HepG2 (cell line): ENCODE results near the gene TNFAIP8L1. TPM values are rescaled to one million over a fixed set of nuclear protein-coding genes. Genes with fewer than 3 reads are reported as not detected.

ENCODE experiments used
- ETS1 ChIP-seq: sonication (generic); formaldehyde crosslinking; IDR thresholded peaks from 2 replicates; pipeline ENCODE4 v1.4.0; 2020; ENCODE audit warnings: missing genetic modification reagents
- FOXP4 ChIP-seq: sonication (generic); formaldehyde crosslinking; IDR thresholded peaks from 2 replicates; pipeline ENCODE4 v1.4.0; 2020; ENCODE audit warnings: missing genetic modification reagents
- KAT8 ChIP-seq: IDR thresholded peaks from 2 replicates; pipeline ENCODE4 v1.6.1; 2016; ENCODE audit warnings: missing genetic modification reagents, missing compliant biosample characterization
- NR2C2 ChIP-seq: sonication (generic); formaldehyde crosslinking; IDR thresholded peaks from 2 replicates; pipeline ENCODE4 v1.4.0; 2020; ENCODE audit warnings: missing genetic modification reagents, mild to moderate bottlenecking, moderate library complexity, borderline replicate concordance
- NR2F1 ChIP-seq, 2 experiments: fragments of 450-650 bp in 1 of 2; formaldehyde crosslinking in 1 of 2; IDR thresholded peaks; 2 replicates each; pipeline versions ENCODE4 v1.5.0 to v1.6.1; 2016 to 2020; ENCODE audit warnings: mild to moderate bottlenecking in 1 of 2, missing compliant biosample characterization in 1 of 2, missing genetic modification reagents in 1 of 2, moderate library complexity in 1 of 2
- PAF1 ChIP-seq: IDR thresholded peaks from 2 replicates; pipeline ENCODE4 v1.6.1; 2016; ENCODE audit warnings: missing genetic modification reagents, missing compliant biosample characterization
- POLR2AphosphoS5 ChIP-seq: IDR thresholded peaks from 2 replicates; pipeline ENCODE4 v1.6.1; 2012; ENCODE audit warnings: low read depth, low read length
- SRSF9 ChIP-seq: fragments of 200-400 bp; formaldehyde crosslinking; IDR thresholded peaks from 2 replicates; pipeline ENCODE4 v1.6.1; 2018; ENCODE audit warnings: borderline replicate concordance, mild to moderate bottlenecking, low read depth, low read length; ENCODE audit not compliant: insufficient read depth, poor library complexity, severe bottlenecking
- ZFX ChIP-seq: sonication (generic); formaldehyde crosslinking; IDR thresholded peaks from 2 replicates; pipeline ENCODE4 v1.4.0; 2020; ENCODE audit warnings: mild to moderate bottlenecking, low read depth, missing genetic modification reagents, moderate library complexity
- ZNF557 ChIP-seq: sonication (generic); formaldehyde crosslinking; IDR thresholded peaks from 2 replicates; pipeline ENCODE4 v1.4.0; 2020; ENCODE audit warnings: missing genetic modification reagents
- ZNF567 ChIP-seq: sonication (generic); formaldehyde crosslinking; IDR thresholded peaks from 2 replicates; pipeline ENCODE4 v1.8.1; 2023; ENCODE audit warnings: mild to moderate bottlenecking, missing genetic modification reagents, borderline replicate concordance
- ZNF609 ChIP-seq: sonication (generic); formaldehyde crosslinking; IDR thresholded peaks from 2 replicates; pipeline ENCODE4 v1.4.0; 2020; ENCODE audit warnings: mild to moderate bottlenecking, missing genetic modification reagents, borderline replicate concordance
- ZNF644 ChIP-seq: IDR thresholded peaks from 2 replicates; pipeline ENCODE4 v1.6.1; 2016; ENCODE audit warnings: low read depth
- ZSCAN20 ChIP-seq: sonication (generic); formaldehyde crosslinking; IDR thresholded peaks from 2 replicates; pipeline ENCODE4 v1.4.0; 2020; ENCODE audit warnings: missing genetic modification reagents, mild to moderate bottlenecking, borderline replicate concordance
- ZSCAN25 ChIP-seq: sonication (generic); formaldehyde crosslinking; IDR thresholded peaks from 2 replicates; pipeline ENCODE4 v1.8.0; 2022; ENCODE audit warnings: mild to moderate bottlenecking, missing genetic modification reagents
- ZSCAN9 ChIP-seq: IDR thresholded peaks from 2 replicates; pipeline ENCODE4 v1.6.1; 2016; ENCODE audit warnings: borderline replicate concordance
- polyA plus RNA-seq, 8 experiments: library from polyadenylated mRNA; depleted of rRNA in 3 of 8; stranded (reverse) in 7 of 8; unstranded in 1 of 8; fragments of >200 nt; fragmentation: Illumina TruSeq in 4 of 8; extraction: Trizol in 4 of 8; gene quantifications; 2 replicates each; pipeline versions ENCODE4 v1.2.1 to v1.2.3, GENCODE V29; 2011 to 2016; ENCODE audit warnings: low read depth in 4 of 8, missing spikeins in 1 of 8, mixed read lengths in 1 of 8; ENCODE audit not compliant: insufficient read depth in 1 of 8
- total RNA-seq, 5 experiments: library from RNA; depleted of rRNA; stranded (reverse); fragments of >200 nt; fragmentation: Illumina TruSeq; extraction: Trizol; gene quantifications; 2 replicates each; pipeline ENCODE4 v1.2.3, GENCODE V29; 2016; ENCODE audit warnings: low read depth in 1 of 5

The TNFAIP8L1 gene
- total and polyA plus RNA-seq, 2 of the 13 experiments (the other 11 are each of a cell fraction or from before 2014, with no cell fraction given) = 13.4 to 21.4 TPM

GRCh38 chr19:4624733-4625362 is 14.5 kb upstream of the TNFAIP8L1 start (continued):
- no peak for TF ChIP-seq ETS1
- TF ChIP-seq NR2F1 (CRISPR knock-in tag; IDR thresholded peaks at IDR 0.05) = peak in 1 of 2 experiments; percentile 34; a peak in 1 of 4 replicates
- no peak for TF ChIP-seq ZSCAN20 (CRISPR knock-in tag)
- TF ChIP-seq PAF1 (CRISPR knock-in tag) = no peak
- 0 out of 2 replicates have a peak, but pooled peaks have one; percentile 19 for TF ChIP-seq FOXP4
- peak; percentile 91 for TF ChIP-seq ZNF644 (CRISPR knock-in tag)
- 0 out of 2 replicates have a peak, but pooled peaks have one; percentile 54 for TF ChIP-seq ZSCAN9
- TF ChIP-seq KAT8 (CRISPR knock-in tag) = peak; percentile 49; the same call in 1 of the 2 replicates
- 0 out of 2 replicates have a peak, but pooled peaks have one; percentile 15 for TF ChIP-seq ZNF557 (CRISPR knock-in tag)
- TF ChIP-seq SRSF9 = no peak
- peak; percentile 41; the same call in 1 of the 2 replicates for TF ChIP-seq ZFX (CRISPR knock-in tag)
- TF ChIP-seq NR2C2 (CRISPR knock-in tag) = 0 out of 2 replicates have a peak, but pooled peaks have one; percentile 21
- peak; percentile 76 for TF ChIP-seq ZSCAN25 (CRISPR knock-in tag)
- TF ChIP-seq ZNF609 (CRISPR knock-in tag) = no peak
- TF ChIP-seq POLR2AphosphoS5 = no peak
- TF ChIP-seq ZNF567 (CRISPR knock-in tag) = no peak
